HG03378 (cell line): Measurements from ENCODE around the gene PDP2.

Experiments used
- ATAC-seq: cut with Tn5 transposase; IDR thresholded peaks from one replicate; pipeline ENCODE4 v1.9.1; 2021; ENCODE audit warnings: mild to moderate bottlenecking, moderate library complexity; ENCODE audit not compliant: unreplicated experiment

The PDP2 gene, protein sequence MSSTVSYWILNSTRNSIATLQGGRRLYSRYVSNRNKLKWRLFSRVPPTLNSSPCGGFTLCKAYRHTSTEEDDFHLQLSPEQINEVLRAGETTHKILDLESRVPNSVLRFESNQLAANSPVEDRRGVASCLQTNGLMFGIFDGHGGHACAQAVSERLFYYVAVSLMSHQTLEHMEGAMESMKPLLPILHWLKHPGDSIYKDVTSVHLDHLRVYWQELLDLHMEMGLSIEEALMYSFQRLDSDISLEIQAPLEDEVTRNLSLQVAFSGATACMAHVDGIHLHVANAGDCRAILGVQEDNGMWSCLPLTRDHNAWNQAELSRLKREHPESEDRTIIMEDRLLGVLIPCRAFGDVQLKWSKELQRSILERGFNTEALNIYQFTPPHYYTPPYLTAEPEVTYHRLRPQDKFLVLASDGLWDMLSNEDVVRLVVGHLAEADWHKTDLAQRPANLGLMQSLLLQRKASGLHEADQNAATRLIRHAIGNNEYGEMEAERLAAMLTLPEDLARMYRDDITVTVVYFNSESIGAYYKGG

DNA sequence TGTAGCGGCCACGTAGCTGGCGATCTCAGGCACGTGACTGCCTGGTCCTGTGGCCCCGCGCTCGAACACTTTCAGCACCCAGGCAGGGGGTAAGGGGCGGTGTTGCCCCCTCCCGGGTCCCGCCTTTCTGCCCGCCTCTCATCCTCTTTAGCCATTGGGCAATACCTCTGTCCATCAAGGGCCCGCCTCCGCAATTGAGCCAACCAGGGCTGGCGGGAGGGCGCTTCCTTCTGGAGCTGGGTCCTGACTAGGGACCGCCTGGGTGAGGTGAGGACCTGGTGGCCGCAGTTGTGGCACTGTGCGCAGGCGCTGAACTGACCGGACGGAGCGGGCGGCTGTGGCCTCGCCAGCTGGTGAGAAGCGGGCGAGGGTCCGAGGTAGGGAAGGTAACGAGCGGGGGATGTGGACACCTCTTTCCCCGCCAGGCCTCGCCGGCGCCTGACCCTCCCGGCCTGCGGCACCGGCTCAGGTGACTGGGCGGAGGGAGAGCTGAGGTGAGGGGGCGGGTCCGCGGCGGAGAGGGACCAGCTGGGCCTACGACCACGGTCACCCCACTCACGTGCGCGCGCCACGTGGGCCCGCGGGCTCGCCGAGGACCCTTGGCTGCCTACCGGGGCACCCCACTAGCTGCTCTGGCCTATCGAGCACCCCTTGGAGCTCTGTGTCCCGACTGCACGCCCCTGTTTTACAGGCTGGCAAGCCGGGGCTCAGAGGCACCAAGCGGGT is at the start of gene PDP2:
PDP2 (plus strand) TSS at position 228 of the 726 bp plus-strand sequence. CDS start 3,770 bp downstream, outside the sequence.
- peak; percentile 91 for ATAC-seq

DNA sequence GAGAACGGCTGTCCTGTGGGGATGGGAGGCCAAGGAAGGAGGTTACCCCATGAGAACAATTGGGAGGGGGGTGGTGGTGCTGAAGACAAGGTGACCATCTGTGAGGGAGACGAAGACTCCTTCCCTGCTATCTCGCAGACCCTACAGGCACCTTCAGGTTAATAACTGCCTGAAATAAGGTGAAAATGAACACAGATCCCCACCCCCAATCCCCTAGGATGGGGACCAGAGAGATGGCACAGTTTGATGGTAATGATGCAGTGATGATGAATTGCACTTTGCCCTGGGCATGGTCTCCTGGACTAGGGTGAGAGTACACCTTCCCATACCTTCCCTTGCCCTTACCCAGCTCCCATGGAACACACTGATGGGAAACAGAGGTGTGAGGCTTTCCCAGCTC is 48.1 kb upstream of the PDP2 start:
- ATAC-seq: no peak

DNA sequence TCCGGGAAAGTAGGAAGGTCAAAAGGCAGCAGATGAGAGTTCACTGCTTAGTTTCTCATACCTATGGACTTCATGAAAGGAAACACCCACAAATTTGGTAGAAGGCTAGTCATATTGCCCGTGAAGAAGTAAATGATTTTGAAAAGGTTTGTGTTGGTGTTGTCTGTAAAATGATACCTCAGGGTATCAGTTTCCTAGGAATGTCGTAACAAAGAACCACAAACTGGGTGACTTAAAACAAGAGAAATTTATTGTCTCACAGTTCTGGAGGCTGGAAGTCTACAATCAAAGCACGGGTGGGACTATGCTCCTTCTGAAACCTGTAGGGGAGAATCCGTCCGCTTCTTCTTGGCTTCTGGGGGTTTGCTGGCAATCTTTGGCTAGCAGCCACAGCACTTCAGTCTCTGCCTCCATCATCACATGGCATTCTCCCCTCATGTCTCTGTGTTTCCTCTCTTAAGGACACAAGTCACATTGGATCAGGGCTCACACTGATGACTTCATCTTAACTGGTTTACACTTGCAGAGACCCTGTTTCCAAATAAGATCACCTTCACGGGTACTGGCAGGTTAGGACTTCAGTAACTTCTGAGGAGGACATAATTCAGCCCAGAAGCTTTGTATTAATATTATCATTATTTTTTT is 47.5 kb upstream of the PDP2 start:
- no peak for ATAC-seq

DNA sequence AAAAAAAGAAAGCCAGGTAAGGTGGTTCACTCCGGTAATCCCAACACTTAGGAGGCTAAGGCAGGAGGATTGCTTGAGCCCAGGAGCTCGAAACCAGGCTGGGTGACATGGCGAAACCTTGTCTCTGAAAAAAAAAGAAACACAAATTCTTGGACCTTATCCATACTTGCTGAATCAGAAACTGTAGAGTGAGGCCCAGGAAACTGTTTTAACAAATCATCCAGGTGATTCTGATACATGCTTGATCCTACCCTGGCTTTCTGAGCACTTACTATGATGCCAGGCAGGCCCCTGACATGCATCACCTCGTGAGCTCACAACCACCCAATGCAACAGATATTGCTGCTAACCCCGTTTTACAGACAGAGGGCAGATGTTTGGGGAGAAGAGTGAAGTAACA is 45.6 kb upstream of the PDP2 start:
- ATAC-seq: no peak

DNA sequence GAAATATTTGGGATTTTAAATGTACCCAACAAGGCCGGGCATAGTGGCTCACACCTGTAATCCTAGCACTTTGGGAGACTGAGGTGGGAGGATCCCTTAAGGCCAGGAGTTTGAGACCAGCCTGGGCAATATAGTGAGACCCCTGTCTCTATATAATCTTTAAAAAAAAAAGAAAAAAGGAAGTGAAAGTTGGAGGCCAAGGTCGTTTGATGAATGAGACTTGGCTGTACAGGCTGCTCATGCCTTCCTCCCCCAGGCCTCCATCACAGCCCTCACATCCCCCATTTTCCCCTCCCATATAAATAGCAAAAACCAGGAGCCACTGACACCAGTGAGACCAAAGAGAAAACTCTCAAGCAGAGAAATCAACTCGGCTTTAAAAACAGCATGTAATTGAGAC is 39.4 kb upstream of the PDP2 start:
- ATAC-seq: no peak

DNA sequence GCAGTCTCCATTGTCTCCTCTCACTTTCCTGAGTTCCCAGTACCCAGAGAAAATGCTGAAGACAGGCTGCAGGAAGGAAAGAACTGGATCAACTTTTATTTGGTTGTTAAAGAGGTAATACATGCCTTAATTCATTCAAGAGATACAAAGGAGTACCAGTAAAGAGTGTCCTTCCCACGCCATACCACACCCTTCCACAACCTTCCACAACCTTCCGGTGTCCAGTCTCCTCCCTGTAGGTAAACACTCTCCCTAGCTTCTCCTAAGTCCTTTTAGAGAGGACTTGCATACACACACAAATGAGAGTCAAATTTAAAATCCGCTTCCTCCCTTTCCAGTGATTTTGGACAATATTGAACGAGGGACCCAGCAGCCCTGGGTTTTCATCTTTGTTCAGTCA is 38.9 kb upstream of the PDP2 start:
- ATAC-seq: no peak

DNA sequence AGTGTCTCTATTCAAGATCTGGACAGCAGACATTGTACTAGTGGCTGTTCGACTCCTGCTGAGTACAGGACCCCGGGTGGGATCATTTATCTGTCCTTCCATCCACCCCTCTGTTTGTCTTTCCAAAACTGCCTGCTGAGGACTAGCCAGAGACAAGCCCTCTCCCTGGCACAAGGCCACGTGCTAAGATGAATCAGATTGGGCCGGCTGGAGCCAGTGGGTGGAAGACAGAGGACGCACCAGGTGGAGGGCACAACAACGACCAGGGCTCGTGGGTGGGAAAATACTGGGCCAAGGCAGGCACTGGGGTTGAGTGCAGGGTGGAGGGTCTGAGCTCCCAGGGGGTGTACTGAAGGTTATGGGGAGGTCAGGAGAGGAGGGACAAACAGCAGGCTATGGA is 37.5 kb upstream of the PDP2 start:
- ATAC-seq: no peak

DNA sequence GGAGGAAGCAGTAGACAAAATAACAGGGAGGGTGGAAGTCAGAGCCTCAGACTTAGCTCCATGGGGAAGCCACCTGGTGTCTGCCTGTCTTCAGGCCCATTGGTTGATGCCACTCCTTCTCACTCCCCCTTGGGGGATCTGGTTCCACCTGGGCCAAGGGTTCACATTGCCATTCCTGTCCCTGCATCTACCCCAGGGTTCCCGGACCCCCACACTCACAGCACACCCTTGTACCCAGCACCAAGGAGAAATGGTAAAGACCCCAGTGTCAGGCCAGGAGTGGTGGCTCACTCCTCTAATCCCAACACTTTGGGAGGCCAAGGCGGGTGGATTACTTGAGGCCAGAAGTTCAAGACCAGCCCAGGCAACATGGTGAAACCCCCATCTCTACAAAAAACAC is 37.1 kb upstream of the PDP2 start:
- ATAC-seq: no peak

DNA sequence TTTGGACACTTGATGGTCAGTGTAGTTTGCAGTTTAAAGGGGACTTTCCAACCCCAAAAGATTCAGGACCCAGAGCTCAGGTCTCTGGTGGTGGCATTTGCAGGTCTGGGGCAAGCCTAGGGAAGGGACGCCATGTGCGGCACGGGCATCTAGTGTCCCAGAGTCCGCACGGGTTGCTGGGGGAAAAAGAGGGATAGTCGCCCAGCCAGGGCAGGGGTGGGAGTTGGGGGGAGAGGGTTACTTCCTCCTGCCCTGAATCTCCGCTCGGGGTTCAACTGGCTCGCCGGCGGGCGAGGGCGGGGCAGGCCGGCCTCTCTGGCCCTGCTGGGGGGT is 36.3 kb upstream of the PDP2 start:
- ATAC-seq: no peak

DNA sequence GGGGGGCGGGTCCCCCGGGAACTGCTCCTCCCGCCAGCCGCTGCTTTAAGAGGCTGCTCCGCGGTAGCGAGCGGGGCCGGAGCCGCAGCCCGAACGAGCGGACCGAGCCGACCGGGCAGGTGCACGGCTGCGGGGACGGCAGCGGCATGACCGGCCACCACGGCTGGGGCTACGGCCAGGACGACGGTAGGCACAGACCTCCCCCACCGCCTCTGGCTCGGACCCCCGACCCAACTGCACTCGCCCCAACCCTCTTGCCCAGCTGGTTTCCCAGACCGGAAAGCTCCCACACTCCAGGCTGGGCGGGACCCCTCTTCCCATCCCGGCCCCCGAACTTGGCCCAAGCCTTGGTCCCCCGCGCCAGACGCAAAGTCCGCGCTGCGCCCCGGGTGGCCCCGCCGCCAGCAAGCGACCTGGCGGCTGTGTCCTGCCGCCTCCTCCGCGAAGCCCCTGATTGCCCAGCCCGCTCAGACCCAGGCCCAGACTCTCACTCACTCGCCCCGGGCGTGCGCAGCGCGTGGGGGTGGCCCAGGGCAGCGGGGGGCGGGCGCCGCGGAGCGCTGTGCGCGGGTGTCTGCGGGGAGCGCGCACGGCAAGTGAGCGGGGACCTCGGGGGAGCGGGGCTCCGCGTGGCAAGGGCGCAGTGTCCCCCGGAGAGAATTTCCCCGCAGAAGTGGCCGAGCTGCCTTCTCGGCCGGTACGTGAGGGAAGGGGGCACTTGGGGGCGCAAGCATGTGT is 35.8 kb upstream of the PDP2 start, which contains the start of gene CA7:
CA7 (plus strand) TSS at position 73 of the 738 bp plus-strand sequence; CDS start at position 147, 74 bp downstream.
- ATAC-seq: no peak

DNA sequence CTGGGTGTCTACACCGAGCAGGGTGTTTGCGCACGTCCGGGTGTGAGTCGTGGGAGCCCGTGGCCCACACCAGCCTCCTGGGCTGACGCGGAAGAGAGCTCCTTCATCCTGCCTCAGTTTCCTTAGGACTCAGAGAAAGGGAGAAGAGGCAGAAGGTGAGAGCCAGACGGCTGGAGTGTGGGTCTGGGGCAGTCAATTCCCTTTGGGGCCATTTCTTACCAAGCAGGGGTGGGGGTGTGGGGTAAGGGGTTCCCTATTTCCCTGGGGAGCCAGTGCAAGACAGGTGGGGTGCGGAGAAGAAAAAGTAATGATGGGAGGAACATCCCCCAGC is 35.3 kb upstream of the PDP2 start:
- ATAC-seq: no peak

DNA sequence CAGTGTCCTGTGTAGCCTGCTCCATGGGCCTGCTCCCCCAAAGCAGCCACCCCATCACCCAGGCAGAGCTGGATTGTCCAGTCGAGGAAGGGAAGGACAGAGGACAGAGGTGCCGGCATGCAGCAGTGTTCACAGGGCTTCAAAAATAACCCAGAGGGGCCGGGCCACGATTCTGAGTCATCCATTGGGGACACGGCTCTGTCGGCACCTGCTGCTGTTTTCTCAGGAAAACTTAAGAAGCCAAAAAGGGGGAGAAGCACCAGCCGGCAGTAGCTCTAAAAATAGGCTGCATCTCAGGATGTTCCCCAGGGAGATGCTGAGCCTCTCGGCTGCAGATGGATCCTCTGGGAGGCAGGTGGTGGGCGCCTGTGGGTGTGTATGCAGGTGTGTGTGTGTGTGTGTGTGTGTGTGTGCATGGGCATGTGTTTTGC is 34.5 kb upstream of the PDP2 start:
- ATAC-seq: no peak

DNA sequence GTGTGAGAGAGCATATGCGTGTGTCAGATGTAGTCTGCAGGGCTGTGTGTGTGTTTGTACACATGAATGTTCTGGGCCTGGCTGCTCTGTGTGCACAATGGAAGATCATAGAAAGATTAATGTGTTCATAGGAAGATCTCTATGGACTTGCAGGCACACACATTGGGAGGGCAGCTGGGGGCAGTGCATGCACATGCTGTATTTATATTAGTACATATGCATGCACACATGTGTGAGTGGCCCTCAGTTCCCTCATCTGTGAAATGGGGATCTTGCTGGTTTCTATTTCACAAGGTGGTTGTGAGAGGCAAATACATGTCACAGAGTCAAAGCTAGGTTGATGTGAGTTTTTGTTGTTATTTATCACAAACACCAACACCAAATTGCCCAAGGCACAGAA is 34.0 kb upstream of the PDP2 start:
- no peak for ATAC-seq

DNA sequence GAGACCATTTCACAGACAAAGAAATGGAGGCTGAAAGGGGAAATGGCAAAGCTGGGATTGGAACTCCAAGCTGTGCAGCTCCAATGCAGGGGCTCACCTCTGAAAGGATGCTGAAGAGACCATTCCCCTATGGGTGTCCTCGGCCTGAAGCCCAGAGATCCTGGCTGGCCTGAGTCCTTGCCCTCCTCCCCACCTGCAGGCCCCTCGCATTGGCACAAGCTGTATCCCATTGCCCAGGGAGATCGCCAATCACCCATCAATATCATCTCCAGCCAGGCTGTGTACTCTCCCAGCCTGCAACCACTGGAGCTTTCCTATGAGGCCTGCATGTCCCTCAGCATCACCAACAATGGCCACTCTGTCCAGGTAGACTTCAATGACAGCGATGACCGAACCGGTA is 33.5 kb upstream of the PDP2 start:
- ATAC-seq: no peak

DNA sequence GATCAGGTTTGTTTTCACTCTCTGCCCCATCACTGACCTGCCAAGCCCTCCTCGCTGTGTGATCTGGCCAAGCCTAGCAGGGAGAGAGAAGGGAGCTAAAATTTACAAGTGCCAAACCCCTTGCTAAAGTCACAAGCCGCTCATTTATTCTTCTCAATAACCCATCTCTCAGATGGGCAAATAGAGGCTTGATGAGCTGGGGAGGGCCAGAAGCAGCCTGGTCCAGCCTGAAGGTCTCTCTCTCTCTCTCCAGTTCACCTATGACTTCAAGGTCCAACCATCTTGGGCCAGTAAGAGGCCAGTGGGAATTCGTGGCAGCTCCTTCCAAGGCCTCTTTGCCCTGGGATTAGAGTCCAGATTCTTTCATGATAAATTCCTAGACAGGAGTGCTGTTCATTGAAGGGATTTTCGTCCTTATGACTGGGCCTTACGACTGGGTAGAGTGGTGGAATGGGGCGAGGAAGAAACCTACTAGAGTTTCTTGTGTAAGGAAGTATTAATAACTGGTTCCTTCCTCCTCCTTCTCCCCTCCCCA is 32.7 kb upstream of the PDP2 start:
- no peak for ATAC-seq

DNA sequence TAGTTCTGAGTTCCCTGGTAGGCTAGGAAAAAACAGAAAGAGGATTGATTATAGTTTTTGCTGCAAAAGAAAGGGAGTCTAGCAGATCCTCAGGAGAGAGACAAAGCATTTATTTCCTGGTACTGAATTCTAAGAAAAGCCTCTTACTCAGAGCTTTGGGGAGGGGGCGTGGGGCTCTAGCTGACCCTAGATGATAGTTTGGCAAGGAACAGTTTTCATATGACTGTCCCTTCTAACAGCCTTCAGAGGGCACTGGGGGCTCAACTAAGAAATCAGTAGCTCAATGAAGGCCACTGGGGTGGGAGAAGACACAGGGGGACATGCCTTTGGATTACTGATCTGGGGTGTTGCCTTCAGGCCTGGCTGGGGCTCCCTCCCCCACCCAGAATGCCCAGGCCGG is 32.1 kb upstream of the PDP2 start:
- ATAC-seq: no peak

DNA sequence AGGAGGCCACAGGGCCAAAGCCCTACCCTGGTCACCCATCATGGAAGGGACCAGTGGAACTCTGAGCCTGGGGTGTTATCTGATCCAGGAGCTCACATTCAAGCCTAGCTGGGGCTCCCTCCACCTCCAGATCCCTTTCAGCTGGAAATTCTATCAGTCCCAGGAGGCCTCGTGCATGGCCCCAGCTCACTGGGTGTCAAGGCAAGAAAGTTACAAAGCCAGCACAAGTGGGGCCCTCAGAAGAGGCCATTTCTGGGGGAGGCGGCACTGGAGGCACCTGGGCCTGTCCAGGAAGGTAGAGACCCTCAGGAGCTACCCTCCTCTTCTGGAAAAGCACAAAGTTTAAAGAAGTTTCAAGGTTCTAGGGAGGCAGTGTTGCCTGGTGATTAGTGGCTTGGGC is 31.3 kb upstream of the PDP2 start:
- no peak for ATAC-seq

DNA sequence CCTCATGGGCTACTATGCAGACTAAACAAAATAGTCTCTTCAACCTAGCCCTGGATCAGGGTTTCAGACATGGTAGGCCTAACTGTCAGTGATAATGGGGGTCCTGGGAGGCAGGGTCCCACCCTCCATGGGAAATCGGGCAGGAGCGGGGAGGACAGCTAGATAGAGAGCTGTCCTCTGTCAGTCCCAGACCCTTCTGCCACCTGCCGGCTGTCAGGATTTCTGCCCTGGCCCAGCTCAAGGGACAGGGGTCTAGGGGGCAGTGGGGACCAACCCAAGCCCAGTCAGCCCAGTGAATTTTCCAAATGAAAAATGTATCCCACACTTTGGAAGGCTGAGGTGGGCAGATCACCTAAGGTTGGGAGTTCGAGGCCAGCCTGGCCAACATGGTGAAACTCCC is 30.8 kb upstream of the PDP2 start:
- no peak for ATAC-seq

DNA sequence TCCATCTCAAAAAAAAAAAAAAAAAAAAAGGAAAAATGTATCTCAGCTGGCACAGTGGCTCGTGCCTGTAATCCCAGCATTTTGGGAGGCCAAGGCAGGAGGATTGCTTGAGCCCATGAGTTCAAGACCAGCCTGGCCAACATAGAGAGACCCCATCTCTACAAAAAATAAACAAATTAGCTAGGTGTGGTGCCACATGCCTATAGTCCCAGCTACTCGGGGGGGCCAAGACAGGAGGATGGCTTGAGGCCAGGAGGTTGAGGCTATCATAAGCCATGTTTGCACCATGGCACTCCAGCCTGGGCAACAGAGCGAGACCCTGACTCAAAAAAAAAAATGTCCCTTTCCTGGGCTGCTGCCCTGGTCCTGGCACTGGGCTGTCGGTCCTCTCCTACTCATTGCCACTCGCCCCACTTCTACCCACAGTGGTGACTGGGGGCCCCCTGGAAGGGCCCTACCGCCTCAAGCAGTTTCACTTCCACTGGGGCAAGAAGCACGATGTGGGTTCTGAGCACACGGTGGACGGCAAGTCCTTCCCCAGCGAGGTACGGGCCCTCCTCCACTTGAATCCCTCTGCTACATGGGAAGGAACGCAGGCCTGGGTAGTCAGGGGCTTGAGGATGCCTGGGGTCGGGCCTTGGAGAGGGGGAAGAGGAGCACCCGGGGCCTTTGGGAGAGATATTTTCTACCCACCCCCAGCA is 30.1 kb upstream of the PDP2 start:
- no peak for ATAC-seq
